NK-92 treated with Interleukin-12 subunit alpha and Interleukin-12 subunit beta, amount 100 ng/mL, for 24 hours (cell line): Measurements from ENCODE around the gene TBC1D25.
"Not testable (repeated sequence)": the region's sequence is repeated elsewhere in the genome, so short reads cannot be mapped to it uniquely, and the experiment has no call there.

Experiments used
- DNase-seq: peaks from one replicate; lab custom pipeline; 2025; lab: John Stamatoyannopoulos, UW

The TBC1D25 gene

DNA sequence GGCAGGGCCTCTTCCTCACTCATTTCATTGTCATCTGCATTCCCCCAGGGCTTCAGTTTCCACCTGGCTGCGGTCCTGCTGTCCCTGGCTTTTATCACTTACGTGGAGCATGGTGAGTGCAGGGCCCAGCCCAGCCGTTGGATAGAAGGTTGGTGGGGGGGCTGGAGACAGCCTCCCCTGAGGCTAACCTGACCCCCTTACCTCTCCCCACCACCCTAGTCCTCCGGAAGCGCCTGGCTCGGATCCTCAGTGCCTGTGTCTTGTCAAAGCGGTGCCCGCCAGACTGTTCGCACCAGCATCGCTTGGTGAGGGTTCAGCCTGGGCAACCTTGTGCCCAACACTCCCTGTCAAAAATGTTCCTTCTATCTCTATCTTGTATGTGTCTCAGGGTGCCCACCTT lies 23.7 kb upstream of the TBC1D25 start:
- DNase-seq: no peak

DNA sequence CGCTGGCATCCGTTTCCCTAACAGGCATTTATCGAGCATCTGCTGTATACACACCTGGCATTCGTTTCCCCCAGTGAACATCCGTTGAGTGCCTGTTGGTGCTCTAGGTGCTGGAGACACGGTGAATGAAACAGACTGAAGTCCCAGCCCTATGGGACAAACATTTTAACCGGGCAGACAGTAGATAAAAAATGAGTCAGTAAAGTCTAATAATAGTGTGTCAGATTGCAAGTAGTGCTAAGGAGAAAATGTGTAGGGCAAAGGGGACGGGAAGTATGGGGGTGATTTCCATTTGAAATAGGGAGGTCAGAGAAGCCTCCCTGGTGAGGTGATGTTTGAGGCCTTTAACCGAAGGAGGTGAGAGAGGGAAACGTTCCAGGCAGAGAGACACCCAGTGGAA lies 23.2 kb upstream of the TBC1D25 start:
- no peak for DNase-seq

- DNase-seq: no peak
Measured at GRCh38 chrX:48516987-48517386, 22.5 kb upstream of the TBC1D25 start.

DNA sequence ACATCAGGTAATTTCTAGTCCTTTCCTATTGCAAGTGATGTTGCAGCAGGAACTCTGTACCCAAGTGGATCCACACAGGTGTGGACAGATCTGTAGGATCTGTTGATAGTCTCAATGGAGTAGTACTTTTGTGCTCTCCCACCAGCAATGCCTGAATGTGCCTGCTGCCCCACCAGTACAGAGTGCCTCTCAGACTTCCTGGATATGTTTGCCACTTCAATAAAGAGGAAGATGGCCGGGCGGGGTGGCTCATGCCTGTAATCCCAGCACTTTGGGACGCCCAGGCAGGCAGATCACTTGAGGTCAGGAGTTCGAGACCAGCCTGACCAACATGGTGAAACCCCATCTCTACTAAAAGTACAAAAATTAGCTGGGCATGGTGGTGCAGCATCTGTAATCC lies 20.0 kb upstream of the TBC1D25 start:
- not testable (repeated sequence) for DNase-seq

GRCh38 chrX:48520455-48520854 lies 19.1 kb upstream of the TBC1D25 start:
- DNase-seq: no peak

- DNase-seq: no peak
Measured at GRCh38 chrX:48520976-48521352, 18.6 kb upstream of the TBC1D25 start.

GRCh38 chrX:48521353-48522243 lies 17.9 kb upstream of the TBC1D25 start, which contains the start of gene EBP:
Gene EBP, plus strand, starts transcription at chrX:48521808. Its CDS starts 1,964 bp downstream, at chrX:48523772.
- peak; percentile 89 for DNase-seq

DNA sequence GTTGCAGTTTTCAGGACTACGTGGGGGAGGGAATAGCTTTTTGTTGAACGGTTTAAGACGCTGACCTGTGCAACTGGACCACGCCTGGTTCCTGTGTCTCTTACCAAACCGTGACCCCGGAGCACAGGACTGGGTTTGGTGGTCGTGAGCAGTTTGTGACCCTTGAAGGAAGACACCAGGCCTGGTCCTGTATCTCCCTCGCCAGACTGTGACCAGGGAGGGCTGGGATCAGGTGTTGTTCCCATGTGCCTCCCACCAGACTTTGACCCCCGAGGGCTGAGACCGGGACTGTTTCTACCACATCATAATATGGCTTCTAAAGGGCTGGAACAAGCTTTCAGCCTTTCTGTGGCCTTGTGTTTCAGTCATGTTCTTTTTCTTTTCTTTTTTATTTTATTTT lies 17.2 kb upstream of the TBC1D25 start:
- DNase-seq: no peak

DNA sequence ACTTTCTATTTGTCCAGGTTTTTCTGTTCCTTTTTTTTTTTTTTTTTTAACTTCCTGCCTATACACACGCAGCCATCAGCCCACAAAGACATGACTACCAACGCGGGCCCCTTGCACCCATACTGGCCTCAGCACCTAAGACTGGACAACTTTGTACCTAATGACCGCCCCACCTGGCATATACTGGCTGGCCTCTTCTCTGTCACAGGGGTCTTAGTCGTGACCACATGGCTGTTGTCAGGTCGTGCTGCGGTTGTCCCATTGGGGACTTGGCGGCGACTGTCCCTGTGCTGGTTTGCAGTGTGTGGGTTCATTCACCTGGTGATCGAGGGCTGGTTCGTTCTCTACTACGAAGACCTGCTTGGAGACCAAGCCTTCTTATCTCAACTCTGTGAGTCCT lies 15.8 kb upstream of the TBC1D25 start:
- no peak for DNase-seq

GRCh38 chrX:48525853-48526252 lies 13.7 kb upstream of the TBC1D25 start:
- not testable (repeated sequence) for DNase-seq

DNA sequence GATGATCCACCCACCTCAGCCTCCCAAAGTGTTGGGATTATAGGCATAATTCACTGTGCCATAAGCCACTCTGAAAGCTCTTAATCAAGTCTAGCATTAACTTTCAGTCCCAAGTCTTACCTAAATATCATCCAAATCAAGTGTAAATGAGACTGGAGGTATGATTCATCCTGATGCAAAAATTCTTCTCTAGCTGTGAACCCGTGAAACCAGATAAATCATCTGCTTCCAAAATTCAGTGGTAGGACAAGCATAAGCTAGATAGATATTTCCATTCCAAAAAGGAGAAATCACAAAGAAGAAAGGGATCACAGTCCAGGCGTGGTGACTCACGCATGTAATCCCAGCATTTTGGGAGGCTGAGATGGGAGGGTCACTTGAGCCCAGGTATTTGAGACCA lies 8.8 kb upstream of the TBC1D25 start:
- no peak for DNase-seq

DNA sequence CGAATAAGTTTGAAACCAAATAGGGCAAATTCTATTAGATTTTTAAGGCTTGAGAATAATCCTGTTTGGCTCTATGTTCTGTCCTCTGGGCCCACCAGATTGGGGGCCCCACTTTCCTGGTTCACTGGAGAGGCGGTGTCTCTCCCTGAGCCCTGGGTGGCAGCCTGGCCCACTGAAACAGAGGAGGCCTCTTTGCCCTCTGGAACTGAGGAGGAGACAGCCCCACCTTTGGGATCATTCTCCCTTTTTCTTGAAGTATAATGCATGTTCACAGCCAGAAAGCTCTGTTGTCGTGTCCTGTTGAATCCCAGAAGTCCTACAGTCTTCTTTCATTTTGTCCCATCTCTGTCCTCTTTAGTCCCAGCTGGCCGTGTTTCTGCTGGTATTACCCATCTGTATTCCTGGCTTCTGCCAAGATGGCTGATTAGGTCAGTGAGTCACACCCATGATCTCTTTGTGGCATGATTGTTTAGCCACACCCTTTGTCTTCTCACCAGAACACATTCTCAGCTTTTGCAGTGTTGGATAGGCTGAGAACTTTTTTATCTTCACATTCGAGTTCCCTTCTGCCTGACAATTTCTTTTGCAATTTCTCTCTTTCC lies 8.1 kb upstream of the TBC1D25 start:
- DNase-seq: peak; percentile 16

DNA sequence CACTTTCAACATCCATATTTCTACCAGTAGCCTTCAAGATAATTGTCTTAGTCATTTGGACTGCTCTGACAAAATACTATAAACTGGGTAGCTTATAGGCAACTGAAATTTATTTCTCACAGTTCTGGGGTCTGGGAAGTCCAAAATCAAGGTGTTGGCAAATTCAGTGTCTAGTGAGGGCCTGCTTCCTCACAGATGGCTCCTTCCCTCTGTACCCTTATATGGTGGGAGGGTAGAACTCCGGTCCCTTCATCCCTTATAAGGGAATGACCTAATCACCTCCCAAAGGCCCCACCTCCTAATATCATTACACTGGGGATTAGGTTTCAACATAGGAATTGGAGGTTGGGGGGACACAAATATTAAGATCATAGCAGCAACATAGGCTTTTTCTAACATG lies 7.4 kb upstream of the TBC1D25 start:
- no peak for DNase-seq

DNA sequence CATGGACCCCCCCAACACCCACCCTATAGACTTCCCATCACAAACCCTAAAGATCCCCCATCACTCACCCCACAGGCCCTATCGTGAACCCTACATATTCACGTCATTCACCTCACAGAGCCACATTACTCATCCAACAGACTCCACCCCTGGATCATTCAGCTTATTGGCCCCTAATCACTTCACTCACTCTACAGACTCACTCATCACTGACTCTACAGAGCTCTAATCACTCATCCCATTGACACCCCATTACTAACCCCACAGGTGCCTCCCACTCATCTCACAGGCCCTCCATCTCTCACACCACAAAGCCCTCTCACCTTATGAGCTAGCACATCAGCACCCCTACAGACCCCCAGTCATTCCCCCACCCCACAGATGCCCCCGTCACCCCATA lies 6.3 kb upstream of the TBC1D25 start:
- DNase-seq: no peak

- DNase-seq: no peak
Measured at GRCh38 chrX:48538641-48539344, 721 bp upstream of the TBC1D25 start.

DNA sequence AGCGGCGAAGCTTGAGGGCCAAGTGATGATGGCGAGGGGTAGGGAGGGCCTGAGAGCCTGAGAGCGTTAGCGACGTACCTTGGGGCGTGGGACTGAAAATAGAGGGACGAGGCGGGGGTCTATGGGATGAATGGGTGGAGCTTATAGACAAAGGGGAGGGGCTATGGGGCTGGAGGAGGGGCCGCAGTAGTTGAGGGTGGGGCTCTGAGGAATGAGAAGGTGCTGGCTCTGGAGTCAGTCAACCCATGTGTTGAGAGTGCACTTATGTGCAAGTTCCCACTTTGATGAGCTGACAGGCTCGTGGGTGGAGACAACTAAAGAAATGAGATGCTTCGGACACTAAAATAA lies 488 bp downstream of the TBC1D25 start:
- DNase-seq: peak; percentile 62

DNA sequence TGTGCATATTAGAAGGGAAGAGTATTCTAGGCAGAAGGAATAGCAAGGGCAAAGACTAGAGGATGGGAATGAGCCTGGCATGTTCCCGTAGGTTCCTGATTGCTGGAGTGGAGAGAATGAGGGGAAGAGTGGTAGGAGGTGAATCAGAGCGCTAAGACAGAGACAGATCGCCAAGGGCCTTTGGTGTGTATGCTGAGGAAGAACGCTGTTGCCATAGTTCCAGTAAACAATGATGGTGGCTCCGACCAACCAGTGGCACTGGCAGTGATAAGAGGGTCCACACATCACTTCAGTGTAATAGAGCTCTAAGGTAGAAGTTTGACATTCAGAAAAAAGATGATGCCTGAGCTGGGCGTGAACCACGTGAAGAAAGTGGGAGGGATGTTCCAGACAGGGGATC lies 966 bp downstream of the TBC1D25 start:
- DNase-seq: no peak

DNA sequence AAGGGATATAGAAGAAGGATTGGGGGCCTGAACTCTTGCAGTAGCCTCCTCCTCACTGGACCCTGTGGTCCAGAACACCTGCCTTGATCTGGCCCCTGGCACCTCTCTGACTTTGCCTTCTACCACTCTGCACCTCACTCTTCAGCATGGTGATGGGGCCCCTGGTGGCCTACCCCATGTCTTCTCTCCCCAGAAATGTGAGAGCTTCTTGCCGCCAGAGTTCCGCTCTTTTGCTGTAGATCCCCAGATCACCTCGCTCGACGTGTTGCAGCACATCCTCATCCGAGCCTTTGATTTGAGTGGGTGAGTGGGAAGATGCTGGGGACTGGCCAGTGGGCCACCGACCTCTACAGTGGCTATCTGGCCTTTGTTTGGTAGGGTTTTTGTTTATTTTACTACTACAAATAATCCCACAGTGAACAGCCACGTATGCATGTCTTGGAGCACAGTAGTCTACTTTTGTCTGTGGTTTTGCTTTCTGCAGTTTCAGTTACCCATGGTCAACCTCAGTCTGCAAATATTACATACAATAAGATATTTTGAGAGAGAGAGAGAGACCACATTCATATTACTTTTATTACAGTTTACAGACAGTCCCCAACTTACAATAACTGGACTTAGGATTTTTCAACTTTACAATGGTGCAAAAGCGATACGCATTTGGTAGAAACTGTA lies 1.8 kb downstream of the TBC1D25 start:
- DNase-seq: no peak

DNA sequence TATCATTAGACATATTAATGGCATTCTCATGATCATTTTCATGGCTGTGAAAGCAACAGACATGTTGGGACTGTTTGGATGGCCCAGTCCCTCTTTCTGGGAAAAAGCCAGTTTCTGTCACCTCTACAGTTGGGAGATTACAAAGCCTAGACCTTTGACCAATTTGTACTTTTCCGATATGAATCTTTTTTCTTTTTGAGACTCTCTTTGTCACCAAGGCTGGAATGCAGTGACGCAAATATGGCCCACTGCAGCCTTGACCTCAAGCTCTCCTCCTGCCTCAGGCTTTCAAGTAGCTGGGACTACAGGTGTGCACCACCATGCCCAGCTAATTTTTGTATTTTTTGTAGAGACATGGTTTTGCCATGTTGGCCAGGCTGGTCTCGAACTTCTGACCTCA lies 9.4 kb downstream of the TBC1D25 start:
- no peak for DNase-seq

DNA sequence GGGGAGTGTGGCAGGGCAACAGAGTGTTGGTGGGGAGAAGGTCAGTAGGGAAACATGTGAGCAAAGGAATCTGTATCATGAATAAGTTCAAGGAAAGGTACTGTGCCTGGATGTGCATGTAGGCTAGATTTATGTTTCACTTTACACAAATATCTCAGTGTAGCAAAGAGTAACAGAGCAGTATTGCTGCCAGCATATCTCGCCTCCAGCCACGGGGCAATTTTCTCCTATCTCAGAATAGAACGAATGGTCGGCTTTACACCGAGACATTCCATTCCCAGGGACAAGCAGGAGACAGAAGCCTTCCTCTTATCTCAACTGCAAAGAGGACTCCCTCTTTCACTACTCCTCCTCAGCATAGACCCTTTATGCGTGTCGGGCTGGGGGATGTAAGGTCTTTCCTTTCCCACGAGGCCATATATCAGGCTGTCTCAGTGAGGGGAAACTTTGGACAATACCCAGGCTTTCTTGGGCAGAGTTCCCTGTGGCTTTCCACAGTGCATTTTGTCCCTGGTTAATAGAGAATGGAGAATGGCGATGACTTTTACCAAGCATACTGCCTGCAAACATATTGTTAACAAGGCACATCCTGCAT lies 16.3 kb downstream of the TBC1D25 start:
- not testable (repeated sequence) for DNase-seq

GRCh38 chrX:48558271-48558670 lies 18.8 kb downstream of the TBC1D25 start:
- DNase-seq: no peak

DNA sequence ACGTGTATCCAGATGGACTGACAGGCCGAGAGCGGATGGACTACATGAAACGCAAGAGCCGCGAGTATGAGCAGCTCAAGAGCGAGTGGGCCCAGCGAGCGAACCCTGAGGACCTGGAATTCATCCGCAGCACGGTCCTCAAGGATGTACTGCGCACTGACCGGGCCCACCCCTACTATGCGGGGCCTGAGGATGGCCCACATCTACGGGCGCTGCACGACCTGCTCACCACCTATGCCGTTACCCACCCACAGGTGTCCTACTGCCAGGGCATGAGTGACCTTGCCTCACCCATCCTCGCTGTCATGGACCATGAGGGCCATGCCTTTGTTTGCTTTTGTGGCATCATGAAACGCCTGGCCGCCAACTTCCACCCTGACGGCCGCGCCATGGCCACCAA lies 20.1 kb downstream of the TBC1D25 start:
- DNase-seq: no peak
